Stimulated activated CD4-positive, alpha-beta T cell treated with anti-CD3 and anti-CD28 coated beads, Interleukin-4, amount 100 ng/mL, for 24 hours (primary cell): ENCODE results near the gene ALK.

Source experiments
- DNase-seq: peaks from one replicate; pipeline ENCODE4 v3.0.0-alpha.2; 2020

ALK gene

GRCh38 chr2:29162204-29162928, 759.0 kb downstream of the ALK start:
- no peak for DNase-seq

GRCh38 chr2:29160184-29160583, 761.2 kb downstream of the ALK start:
- no peak for DNase-seq

GRCh38 chr2:29159125-29159524, 762.3 kb downstream of the ALK start:
- no peak for DNase-seq

- no peak for DNase-seq
Observed at GRCh38 chr2:29157131-29157530, 764.3 kb downstream of the ALK start.

GRCh38 chr2:29155578-29155977, 765.8 kb downstream of the ALK start:
- no peak for DNase-seq

- no peak for DNase-seq
Observed at GRCh38 chr2:29154610-29155009, 766.8 kb downstream of the ALK start.

GRCh38 chr2:29147963-29148362, 773.4 kb downstream of the ALK start:
- no peak for DNase-seq

GRCh38 chr2:29146197-29146596, 775.2 kb downstream of the ALK start:
- no peak for DNase-seq

- DNase-seq: no peak
Observed at GRCh38 chr2:29143657-29144056, 777.7 kb downstream of the ALK start.
